Measurements from ENCODE around the gene CCDC102B.
"Not testable (repeated sequence)": the region's sequence is repeated elsewhere in the genome, so short reads cannot be mapped to it uniquely, and the experiment has no call there.

CCDC102B gene

DNA sequence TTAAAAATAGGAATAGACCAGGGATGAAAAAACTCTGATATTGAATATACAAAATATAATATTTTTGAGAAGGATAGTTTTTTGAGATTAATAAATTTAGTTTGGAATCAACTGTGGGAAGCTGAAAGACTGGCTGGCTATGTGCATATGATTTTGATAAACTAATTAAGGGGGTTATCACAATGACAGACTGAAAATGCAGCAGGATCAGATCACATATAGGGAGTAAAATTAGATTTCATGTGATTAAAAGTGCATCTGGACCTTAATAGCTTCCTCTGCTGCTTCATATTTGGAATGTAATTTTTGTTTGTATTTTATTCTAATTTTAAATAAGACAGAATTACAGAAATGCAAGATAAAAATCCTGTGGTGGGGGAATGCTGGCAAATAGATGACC is 111.7 kb downstream of the CCDC102B start:
- no peak for DNase-seq (ENCODE audit: low read depth)

DNA sequence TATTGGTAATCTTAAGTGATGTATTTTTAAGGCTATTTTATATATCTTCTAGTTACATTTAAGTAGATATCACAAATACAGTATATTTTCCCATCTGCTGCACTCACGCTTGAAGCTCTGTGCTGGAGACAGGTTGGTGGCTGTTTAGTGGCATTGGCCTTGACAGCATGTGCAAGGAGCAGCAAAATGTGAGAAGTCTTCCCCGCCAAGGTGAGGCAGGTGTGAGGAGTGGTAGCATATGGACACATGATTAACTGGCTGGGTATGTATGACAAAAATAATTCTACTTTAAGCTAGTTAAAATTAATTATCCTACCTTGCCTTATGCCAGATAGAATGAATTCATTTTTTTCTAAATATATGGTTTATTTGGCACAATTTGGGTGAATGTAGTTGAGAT is 117.2 kb downstream of the CCDC102B start:
- no peak for DNase-seq (ENCODE audit: low read depth)

DNA sequence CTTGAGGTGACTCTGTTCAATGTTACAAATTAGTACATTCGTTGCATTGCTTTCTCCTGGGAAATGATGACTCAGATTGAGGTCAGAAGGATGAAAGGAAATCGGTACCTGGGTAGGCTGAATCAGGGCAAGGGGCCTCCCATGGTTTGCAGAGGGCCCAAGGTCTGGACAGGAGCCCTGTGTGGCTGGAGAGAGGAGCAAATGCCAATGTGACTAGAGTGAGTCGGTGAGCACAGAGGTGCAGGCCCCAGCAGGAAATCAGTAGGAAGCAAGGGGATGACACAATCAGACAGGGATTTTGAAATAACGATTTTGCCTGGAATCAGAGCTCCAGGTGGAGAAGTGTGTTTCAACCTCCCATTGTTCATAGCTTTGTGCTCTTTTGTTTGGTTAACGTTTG is 118.9 kb downstream of the CCDC102B start:
- DNase-seq (ENCODE audit: low read depth): no peak

DNA sequence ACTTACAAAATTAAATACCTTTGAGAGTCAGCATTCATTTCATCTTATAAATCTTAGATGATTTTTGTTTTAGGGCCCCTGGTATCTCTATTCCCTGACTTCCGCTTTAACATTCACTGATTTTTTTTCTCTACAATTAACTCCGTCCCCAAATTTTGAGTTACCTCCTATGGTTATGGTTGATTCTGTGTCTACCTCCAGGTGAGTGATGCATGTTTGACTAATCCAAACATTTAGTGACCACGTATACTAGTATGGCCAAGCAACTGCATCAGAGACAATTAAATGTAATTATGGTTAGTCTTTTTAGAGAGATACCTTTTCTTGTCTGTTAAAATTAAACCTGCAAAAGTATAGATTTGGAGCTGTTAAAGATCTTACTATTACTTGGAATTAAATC is 120.3 kb downstream of the CCDC102B start:
- DNase-seq (ENCODE audit: low read depth): no peak

DNA sequence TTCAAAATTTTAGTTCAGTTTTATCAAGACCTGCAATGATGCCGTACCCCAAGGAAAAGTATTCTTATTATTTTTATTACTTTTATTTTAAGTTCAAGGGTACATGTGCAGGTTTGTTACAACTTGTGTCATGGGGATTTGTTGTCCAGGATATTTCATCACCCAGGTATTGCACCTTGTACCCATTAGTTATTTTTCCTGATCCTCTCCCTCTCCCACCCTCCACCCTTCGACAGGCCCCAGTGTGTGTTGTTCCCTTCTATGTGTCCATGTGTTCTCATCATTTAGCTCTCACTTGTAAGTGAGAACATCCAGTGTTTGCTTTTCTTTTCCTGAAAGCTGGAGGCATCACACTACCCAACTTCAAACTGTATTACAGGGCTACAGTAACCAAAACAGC is 122.0 kb downstream of the CCDC102B start:
- no peak for DNase-seq (ENCODE audit: low read depth)

DNA sequence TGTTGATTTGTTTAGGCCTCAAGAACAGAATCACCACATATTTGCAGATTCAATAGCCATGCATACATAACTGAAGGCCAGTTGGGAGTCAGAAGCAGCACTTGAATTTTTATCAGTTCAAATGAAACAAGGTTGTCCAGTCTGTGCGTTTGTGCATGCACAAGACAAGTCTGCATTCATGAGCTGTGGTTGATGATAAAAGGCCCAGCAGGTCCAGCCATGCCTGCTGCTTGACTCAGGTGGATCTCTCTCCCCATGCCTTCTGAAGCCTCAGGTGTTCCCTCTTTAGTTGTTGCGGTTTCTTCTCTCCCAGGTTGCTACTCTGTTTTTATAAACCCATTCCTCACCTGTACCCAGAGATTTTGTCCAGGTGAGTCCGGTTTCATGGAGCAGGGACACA is 124.5 kb downstream of the CCDC102B start:
- no peak for DNase-seq (ENCODE audit: low read depth)

DNA sequence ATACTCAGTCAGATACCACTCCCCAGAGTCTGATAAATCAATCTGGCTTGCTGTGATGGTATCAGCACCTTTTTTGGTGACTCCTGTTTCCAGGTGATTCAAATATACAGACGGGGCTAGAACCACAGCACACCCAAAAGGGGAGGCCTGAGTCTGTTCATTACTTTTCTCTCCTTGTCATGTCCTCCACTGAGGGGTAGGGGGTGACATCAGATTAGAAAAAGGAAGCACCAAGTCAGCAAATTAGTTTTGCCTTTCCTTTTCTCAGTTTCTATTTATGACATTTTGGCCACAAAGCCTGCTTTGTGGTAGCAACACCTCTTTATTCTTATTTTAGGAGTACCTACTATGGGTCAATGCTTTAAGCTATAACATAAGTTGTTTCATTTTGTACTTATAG is 127.4 kb downstream of the CCDC102B start:
- DNase-seq (ENCODE audit: low read depth): no peak

DNA sequence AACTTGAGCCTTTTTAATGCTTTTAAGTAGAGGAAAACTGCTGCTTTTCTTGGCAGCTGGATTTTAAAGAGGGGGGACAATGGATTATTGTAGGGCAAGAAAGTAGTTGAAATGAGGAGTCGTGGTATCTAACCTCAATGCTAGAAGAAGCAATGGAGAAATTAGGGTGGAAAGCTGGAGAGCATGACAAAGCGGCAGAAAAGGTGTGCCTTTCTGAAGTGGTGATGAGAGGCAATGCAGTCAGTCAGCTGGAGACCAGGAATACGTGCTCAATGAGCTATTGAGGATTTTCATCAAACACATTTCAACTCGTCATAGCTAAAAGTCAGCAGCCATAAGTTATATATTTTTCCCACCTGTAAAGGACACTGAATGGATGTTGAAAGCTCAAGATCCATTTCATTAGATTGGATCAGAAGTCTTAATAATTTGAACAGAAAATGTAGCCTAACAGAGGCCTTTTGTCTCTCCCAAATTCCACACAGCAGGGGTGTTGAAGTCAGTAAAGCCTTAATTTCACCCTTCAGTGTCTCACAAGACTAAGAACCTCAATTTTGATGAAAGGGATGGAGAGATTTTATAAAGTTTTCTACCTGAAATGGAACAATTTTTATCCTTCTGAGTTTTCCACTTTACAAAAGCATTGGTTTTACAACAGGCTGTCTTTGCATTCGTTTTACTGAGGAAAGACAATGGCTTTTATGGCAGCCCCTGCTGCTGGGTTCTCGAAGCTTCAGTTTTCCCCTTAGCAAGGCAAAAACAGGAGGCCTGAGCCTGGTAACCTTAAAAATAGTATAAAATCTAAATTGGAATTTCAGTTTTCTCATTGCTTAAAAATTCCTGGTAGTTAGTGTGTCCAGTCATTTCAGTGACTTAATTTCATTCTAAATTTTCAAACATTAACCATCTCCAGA is 131.1 kb downstream of the CCDC102B start:
- no peak for DNase-seq (ENCODE audit: low read depth)

DNA sequence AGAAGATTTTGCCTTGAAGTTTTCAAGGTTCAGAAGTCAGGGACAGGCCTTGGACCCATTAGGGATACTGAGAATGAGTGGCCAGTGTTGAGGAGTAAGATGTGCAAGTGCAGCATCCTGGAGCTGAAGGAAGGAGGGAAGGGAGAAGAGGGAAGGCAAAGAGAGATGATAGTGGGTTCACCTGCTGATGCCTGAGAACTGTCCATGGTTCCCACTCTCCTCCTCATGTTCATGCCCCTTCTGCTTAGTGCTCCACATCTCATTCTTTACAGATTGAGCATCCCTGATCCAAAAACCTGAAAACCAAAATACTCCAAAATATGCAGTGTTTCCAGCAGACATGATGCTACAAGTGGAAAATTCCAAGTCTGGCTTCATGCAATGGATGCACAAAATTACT is 137.8 kb downstream of the CCDC102B start:
- no peak for DNase-seq (ENCODE audit: low read depth)

DNA sequence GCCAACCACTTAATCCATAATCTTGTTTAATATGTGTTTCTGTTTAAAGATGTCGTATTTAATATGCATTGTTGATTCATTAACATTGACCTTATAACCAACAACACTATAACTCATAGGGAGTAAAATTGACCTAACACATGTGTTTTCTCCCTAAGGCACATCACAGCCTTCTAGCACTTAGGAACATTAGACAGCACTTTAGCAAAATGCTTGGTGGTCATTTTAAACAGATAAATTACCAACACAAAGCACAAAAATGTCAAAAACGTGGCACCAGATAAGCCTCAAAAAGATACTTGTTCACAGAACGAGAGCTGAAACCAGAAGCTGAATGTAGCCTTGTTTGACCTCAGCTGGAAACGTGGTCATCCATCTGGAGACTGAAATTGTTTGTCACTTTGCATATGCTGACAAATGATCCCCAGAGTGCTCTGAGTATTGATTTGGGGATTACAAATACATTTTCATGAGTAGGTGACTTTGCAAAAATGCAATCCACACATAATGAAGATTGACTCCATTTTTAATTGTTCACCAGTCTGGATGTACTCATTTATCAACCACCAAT is 139.2 kb downstream of the CCDC102B start:
- DNase-seq (ENCODE audit: low read depth): no peak

DNA sequence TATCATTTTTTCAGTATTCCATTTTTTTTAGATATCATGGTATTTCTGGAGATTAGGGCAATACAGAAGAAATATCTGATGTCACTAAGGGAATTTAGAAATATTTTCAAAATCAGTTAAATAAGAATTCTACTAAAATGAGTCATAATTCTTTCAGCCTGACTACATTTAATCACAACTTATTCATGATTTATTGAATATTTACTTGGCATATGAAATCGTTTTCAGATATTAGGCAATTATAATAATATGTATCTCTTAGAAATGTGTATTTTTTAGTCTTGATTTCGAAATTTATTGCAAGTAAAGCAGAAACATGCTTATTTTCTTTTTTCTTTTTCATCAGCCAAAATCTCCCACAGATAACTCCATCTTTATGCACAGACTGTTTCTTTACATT is 142.2 kb downstream of the CCDC102B start:
- no peak for DNase-seq (ENCODE audit: low read depth)

DNA sequence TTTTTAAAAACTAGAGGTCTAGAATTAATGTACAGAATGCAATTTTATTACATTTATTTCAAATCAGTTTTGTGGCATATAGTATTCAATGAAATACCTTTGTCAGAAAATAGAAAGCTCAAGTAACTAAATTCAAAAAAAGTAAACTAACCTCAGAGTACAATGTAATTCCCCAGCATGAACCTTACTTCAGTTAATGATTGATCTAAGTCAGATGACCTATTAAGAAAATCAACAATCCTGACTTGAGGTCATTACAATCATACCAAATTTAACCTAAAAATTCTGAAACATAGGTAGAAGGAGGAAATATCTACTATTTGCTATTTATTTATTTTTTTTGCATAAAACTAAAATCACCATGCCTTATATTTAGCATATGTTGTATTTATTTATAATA is 142.9 kb downstream of the CCDC102B start:
- no peak for DNase-seq (ENCODE audit: low read depth)

DNA sequence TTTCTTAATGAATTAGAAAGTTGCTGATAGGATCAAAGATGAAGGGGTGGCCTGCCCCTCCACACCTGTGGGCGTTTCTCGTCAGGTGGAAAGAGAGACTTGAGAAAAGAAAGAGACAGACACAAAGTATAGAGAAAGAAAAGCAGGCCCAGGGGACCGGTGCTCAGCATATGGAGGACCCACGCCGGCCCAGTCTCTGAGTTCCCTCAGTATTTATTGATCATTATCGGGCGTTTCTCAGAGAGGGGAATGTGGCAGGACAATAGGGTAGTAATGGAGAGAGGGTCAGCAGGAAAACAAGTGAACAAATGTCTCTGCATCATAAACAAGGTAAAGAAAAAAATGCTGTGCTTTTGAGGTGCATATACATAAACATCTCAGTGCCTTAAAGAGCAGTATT is 144.3 kb downstream of the CCDC102B start:
- DNase-seq (ENCODE audit: low read depth): no peak

DNA sequence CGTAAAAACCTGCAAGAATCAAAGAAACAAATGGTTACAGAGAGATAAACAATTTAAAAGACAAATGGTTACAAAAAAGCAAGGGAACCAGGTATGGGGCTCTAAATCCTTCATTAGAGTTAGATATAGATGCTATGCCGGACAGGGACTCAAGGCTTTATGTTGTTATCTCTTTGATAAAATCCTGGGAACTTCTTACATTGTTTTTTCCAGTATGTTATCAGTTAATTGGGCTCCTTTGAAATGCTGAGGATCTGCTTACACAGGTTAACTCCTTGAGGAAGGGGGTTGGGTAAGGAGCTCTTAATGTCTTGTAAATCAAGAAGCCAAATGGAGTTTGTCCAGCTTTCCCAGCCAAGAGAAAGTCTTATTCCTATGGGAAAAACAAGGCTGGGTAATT is 146.0 kb downstream of the CCDC102B start:
- not testable (repeated sequence) for DNase-seq (ENCODE audit: low read depth)

DNA sequence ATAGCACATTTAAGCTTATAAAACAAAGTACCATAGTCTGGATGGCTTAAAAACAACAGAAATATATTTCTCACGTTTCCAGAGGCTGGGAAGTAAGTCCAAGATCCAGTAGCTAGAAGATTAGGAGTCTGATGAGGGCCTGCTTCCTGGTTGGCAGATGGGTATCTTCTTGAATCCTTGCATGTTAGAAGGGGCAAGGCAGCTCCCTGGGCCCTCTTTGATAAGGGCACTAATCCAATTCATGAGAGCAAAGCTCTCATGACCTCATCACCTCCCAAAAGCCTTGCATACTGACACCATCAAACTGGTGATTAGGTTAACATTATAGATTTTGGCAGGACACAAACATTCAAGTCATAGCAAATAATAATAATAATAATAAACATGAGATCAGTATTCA is 146.4 kb downstream of the CCDC102B start:
- no peak for DNase-seq (ENCODE audit: low read depth)

DNA sequence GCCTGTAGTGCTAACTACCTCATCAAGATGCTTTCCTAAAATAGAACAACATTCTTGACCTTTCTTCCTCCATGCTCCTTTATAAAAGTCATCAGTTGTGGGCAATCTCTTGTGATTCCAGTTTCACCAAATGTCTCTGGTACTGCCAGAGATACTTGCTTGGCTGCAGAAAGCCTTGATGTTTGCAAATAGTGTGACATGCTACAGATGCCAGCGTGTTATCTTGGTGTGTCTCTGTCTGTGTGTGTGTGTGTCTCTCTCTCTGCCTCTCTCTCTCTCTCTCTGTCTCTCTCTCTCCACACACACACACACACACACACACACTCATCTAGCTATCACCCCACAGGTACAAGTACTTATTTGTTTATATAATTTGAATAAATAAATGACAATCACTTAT is 146.9 kb downstream of the CCDC102B start:
- DNase-seq (ENCODE audit: low read depth): no peak

DNA sequence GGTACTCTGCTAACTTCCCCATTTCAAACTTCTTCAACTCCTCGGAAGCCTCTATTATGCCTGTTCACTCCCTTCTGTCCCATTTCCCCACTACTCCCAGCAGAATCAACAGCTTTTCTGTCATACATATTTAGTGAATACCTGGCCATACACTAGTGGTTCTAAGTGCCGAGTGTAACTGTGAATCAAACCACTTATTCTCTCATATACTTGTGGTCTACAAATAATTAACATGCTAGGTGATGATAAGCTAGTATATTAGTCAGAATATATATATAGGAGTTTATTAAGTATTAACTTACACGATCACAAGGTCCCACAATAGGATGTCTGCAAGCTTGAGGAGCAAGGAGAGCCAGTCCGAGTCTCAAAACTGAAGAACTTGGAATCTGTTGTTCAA is 150.7 kb downstream of the CCDC102B start:
- DNase-seq (ENCODE audit: low read depth): no peak

DNA sequence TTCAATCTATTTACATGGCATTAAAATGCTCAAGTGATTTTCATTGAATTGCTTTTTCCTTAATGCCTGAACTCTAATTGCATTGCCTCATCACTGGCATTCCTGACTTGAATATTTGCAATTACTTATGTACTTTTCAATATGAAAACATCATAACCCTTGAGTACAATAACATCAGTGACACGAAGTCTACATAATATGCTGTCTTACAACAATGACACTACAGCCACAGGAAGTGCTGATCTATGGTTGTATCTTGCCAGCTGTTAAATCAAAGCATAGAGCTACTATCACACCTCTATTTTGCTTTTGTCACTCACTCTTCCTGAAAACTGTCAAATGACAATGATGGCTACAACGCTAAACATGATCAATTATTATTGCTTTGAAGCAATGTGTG is 156.9 kb downstream of the CCDC102B start:
- DNase-seq (ENCODE audit: low read depth): no peak

DNA sequence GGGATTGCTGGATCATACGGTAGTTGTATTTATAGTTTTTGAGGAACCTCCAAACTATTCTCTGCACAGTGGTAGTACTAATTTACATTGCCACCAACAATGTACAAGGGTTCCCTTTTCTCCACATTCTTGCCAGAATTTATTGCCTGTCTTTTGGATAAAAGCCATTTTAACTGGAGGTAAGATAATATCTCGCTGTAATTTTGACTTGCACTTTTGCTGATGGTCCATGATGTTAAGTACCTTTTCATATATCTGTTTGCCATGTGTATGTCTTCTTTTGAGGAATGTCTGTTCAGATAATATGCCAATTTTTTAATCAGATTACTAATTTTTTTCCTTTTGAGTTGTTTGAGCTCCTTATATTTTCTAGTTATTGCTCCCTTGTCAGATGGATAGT is 158.8 kb downstream of the CCDC102B start:
- no peak for DNase-seq (ENCODE audit: low read depth)

DNA sequence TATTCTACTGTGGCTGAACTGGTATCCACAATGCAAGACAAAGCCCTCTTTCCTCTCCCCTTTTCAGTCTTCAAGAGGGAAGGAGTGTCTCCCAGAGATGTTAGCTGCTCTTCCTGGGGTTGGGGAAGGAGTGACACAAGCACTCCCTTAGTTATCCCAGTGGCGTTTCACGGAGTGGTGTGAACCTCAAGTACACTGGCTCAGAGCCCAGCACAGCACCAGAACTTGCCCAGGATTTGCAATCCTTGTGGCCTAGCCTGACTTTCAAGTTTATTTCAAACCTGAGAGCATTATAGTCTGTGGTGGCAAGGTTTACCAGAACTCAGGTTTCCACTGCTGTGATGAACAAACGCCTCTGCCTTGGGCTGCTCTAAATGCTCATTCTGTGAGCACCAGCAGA is 162.5 kb downstream of the CCDC102B start:
- no peak for DNase-seq (ENCODE audit: low read depth)

DNA sequence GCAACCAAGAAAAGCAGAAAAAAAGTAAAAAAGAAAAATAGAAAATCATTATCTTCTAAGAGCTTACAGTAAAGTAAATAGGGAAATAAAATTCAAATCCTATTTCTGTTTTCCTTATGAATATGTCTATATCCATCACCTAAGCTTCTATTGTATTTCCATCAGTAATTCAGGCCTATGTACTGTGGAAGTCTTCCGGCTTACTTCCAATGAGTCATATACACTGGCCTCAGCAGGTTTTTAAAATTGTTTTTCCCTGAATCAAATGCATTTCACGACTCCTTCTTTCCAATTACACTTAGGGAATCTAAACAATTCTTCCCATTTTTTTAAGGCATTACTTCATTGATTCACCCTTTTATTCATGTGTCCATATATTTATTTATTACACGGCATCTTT is 164.7 kb downstream of the CCDC102B start:
- DNase-seq (ENCODE audit: low read depth): no peak

DNA sequence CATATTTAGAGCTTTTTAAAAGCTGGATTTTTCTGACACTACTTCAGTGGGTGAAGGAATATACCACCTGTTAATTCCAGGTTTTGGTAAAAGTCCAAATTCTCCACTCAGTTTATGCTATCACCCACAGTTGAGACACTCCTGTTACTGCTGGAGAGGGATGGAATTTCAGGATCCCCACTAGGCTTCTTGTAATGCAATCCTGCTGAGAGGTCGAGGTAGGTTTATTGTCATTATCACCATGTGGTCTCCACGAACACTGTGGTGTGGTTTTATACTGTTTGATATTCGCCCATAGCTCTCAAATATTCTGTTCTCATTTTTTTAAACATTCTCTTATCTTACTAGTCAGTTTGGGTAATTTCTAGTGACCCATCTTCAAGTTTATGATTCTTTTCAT is 167.9 kb downstream of the CCDC102B start:
- DNase-seq (ENCODE audit: low read depth): no peak

DNA sequence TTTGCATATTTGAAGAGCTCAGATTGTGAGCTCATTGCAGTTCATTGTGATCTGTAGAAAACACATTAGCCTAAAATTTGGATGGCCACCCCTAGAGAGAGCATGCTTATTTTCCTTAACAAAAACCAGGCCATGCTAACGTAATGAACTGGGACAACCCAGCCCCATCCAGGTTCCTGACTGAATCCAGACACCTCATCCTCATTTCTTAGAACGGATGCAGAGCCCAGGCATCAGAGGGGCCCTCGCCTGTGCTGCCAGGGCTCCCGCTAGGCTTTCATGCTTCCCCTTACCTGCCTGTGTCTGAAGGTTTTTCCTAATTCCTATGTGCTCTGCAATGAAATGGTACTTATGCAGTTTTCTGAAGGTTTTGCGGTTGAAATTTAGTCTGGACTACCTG is 171.1 kb downstream of the CCDC102B start:
- DNase-seq (ENCODE audit: low read depth): no peak

DNA sequence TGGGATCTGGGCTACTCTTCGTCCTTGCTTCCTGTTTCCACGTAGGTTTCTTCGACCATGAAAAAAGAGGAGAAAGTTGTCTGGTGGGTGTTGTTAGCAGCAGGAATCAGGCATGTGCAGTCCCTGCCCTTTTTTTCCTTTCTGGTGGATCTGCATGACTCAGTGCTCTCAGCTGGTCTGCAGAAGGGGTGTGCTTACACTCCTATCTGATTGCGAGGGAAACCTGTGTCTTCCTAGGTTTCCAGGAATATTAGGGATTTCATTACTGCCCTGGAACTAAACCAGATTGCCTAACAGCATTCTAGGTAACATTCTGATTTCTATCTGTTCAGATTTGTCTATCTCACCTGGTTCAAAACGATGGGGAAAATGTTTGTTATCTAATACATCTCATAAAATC is 174.3 kb downstream of the CCDC102B start:
- no peak for DNase-seq (ENCODE audit: low read depth)
